Smooth muscle cell of the brain vasculature (primary cell): ENCODE measurements around the gene ADK.
A peak's percentile ranks its signal among the peaks of the same experiment; 100 is the strongest.
"Not testable (repeated sequence)": the region's sequence is repeated elsewhere in the genome, so short reads cannot be mapped to it uniquely, and the experiment has no call there.

Experiments
- DNase-seq: peaks from one replicate; pipeline ENCODE4 v3.0.0-alpha.2; 2012; ENCODE audit warnings: low read depth, low spot score

The ADK gene

GRCh38 chr10:74145133-74145532 lies 5.9 kb upstream of the ADK start:
- peak; percentile 71 for DNase-seq

GRCh38 chr10:74146980-74147379 lies 4.0 kb upstream of the ADK start:
- DNase-seq, result not testable (repeated sequence)

GRCh38 chr10:74150204-74150989 lies 624 bp upstream of the ADK start, which contains the start of gene AP3M1:
AP3M1 (minus strand) TSS chr10:74150828; CDS start chr10:74138379, 12,449 bp downstream.
- DNase-seq, result no peak

GRCh38 chr10:74151879-74152722 lies 1.1 kb downstream of the ADK start:
- no peak for DNase-seq

GRCh38 chr10:74153123-74153522 lies 2.1 kb downstream of the ADK start:
- no peak for DNase-seq

GRCh38 chr10:74153676-74154075 lies 2.7 kb downstream of the ADK start:
- DNase-seq, result no peak

- DNase-seq, result no peak
These were observed 5.9 kb downstream of the ADK start for GRCh38 chr10:74156919-74157289.

- DNase-seq, result no peak
These were observed 9.0 kb downstream of the ADK start for GRCh38 chr10:74160013-74160412.

- no peak for DNase-seq
These were observed 12.5 kb downstream of the ADK start for GRCh38 chr10:74163319-74164068.

- DNase-seq, result no peak
These were observed 13.9 kb downstream of the ADK start for GRCh38 chr10:74164716-74165529.

GRCh38 chr10:74165530-74165901 lies 14.5 kb downstream of the ADK start:
- no peak for DNase-seq

GRCh38 chr10:74167443-74167842 lies 16.4 kb downstream of the ADK start:
- no peak for DNase-seq

- no peak for DNase-seq
These were observed 20.6 kb downstream of the ADK start for GRCh38 chr10:74171625-74172024.

GRCh38 chr10:74174521-74174920 lies 23.5 kb downstream of the ADK start:
- no peak for DNase-seq

- no peak for DNase-seq
These were observed 24.7 kb downstream of the ADK start for GRCh38 chr10:74175510-74176379.

- peak; percentile 81 for DNase-seq
These were observed 25.5 kb downstream of the ADK start for GRCh38 chr10:74176380-74177139.

- DNase-seq, result no peak
These were observed 26.2 kb downstream of the ADK start for GRCh38 chr10:74177140-74177677.

GRCh38 chr10:74178042-74178791 lies 27.2 kb downstream of the ADK start:
- no peak for DNase-seq
